Neutrophil (primary cell): Measurements from ENCODE around the gene C1QTNF1.

ENCODE experiments used
- H3K27ac ChIP-seq: fragments of 200-600 bp; sonication (generic); 2 replicates; pipeline ENCODE4 v1.5.1; 2016; ENCODE audit warnings: mild to moderate bottlenecking, moderate library complexity
- H3K27me3 ChIP-seq: fragments of 200-600 bp; sonication (generic); 2 replicates; pipeline ENCODE4 v1.6.0; 2016; ENCODE audit warnings: mild to moderate bottlenecking
- H3K36me3 ChIP-seq: fragments of 200-600 bp; sonication (generic); 2 replicates; pipeline ENCODE4 v1.5.1; 2017
- H3K4me1 ChIP-seq, 2 experiments: fragments of 200-600 bp in 1 of 2; sonication (generic) in 1 of 2; 1 replicate in 1 of 2; 2 replicates in 1 of 2; pipeline versions ENCODE4 v1.5.1 to v1.6.1; 2013 to 2016; ENCODE audit warnings: low read depth in 1 of 2, low read length in 1 of 2, mild to moderate bottlenecking in 1 of 2, moderate library complexity in 1 of 2; ENCODE audit not compliant: control insufficient read depth in 1 of 2, insufficient read depth in 1 of 2
- H3K4me3 ChIP-seq, 2 experiments: fragments of 200-600 bp in 1 of 2; sonication (generic) in 1 of 2; 1 replicate in 1 of 2; 2 replicates in 1 of 2; pipeline ENCODE4 v1.5.1; 2013 to 2016; ENCODE audit warnings: low read depth in 1 of 2, low read length in 1 of 2, mild to moderate bottlenecking in 1 of 2, moderate library complexity in 1 of 2
- H3K9me3 ChIP-seq: fragments of 200-600 bp; sonication (generic); 2 replicates; pipeline ENCODE4 v1.5.1; 2016
- TF ChIP-seq, protein P1 (sequence below): fragments of 200-600 bp; sonication (generic); IDR thresholded peaks from 2 replicates; pipeline ENCODE4 v1.5.1; 2016; ENCODE audit warnings: antibody characterized with exemption

The C1QTNF1 gene

DNA sequence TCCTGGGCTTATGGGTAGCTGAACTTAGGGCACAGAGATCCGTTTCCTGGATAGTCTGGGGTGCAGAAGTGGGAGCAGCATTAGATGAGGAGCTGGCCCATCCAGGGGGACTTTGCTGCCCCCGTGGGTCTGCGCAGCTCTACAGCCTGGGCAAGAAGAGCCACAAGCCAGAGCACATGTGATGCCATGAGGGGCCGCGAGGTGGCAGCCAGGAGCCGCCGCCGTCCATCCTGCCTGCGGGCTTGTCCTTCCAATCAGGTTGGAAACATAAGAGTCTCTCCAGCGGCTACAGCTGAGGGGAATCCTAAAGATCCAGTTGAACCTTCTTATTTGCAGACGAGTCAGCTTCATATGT, 21.9 kb downstream of the C1QTNF1 start:
- H3K36me3 ChIP-seq = no peaks in the 10 kb centered on the region
- H3K4me3 ChIP-seq = no peak overlapping the region
- no peaks in the 10 kb centered on the region for H3K9me3 ChIP-seq
- no peaks in the 10 kb centered on the region for H3K4me1 ChIP-seq
- TF ChIP-seq, protein P1, sequence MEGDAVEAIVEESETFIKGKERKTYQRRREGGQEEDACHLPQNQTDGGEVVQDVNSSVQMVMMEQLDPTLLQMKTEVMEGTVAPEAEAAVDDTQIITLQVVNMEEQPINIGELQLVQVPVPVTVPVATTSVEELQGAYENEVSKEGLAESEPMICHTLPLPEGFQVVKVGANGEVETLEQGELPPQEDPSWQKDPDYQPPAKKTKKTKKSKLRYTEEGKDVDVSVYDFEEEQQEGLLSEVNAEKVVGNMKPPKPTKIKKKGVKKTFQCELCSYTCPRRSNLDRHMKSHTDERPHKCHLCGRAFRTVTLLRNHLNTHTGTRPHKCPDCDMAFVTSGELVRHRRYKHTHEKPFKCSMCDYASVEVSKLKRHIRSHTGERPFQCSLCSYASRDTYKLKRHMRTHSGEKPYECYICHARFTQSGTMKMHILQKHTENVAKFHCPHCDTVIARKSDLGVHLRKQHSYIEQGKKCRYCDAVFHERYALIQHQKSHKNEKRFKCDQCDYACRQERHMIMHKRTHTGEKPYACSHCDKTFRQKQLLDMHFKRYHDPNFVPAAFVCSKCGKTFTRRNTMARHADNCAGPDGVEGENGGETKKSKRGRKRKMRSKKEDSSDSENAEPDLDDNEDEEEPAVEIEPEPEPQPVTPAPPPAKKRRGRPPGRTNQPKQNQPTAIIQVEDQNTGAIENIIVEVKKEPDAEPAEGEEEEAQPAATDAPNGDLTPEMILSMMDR = peak; percentile 79
- H3K27me3 ChIP-seq = peaks cover 30% of the 10 kb centered on the region
- no peak overlapping the region for H3K27ac ChIP-seq

DNA sequence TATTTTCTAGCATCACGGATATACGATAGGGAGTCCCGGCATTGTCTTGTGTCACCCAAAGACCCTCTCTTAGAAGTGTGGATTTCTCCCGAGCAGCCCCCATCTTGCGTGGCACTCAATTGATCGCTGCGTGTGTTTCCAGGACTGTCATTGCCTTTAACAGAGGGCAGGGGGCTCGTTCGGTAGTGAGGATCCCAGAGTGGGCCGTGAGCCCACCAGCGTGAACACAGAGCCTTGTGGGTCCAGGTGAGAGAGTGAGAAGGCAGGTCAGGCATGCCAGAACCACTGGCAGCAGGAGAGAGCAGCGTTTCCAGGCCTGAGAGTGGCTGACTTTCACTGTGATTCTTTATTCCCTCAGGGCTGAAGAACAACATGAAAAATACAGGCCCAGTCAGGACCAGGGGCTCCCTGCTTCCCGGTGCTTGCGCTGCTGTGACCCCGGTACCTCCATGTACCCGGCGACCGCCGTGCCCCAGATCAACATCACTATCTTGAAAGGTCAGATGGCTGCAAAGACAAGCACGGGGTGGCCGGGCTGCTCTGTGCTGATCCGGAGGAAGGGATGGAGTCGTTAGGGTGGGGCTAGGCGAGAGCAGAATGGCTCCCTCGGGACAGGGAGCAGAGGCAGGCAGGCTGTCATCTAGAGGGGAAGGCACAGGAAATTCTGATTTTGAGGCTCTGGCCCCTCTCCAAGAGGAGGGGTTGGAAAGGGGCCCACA, 22.4 kb downstream of the C1QTNF1 start:
- H3K36me3 ChIP-seq = no peaks in the 10 kb centered on the region
- peaks cover 30% of the 10 kb centered on the region for H3K27me3 ChIP-seq
- no peak overlapping the region for H3K4me3 ChIP-seq
- H3K4me1 ChIP-seq = no peaks in the 10 kb centered on the region
- TF ChIP-seq, protein P1 = no peak
- no peak overlapping the region for H3K27ac ChIP-seq
- H3K9me3 ChIP-seq = no peaks in the 10 kb centered on the region

DNA sequence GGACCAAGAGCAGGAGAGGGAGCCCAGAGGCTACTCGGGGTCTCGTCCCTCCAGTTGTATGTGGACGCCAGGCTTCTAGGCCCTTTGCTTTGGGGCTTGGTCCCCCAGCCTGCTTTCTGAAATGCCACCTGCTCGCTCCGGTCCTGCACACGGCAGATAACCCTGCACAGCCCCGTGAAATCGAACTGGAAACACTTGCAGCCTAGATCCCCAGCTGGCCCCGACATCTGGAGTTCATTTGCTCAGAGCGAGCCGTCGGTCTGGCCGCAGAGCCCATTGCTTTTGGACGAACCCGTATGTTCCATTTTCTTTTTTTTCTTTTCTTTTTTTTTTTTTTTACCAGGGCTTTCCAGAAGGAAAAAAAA, 22.9 kb downstream of the C1QTNF1 start:
- H3K4me1 ChIP-seq = no peaks in the 10 kb centered on the region
- no peak overlapping the region for H3K4me3 ChIP-seq
- TF ChIP-seq, protein P1 = no peak
- H3K36me3 ChIP-seq = no peaks in the 10 kb centered on the region
- peaks cover 30% of the 10 kb centered on the region for H3K27me3 ChIP-seq
- no peak overlapping the region for H3K27ac ChIP-seq
- H3K9me3 ChIP-seq = no peaks in the 10 kb centered on the region

DNA sequence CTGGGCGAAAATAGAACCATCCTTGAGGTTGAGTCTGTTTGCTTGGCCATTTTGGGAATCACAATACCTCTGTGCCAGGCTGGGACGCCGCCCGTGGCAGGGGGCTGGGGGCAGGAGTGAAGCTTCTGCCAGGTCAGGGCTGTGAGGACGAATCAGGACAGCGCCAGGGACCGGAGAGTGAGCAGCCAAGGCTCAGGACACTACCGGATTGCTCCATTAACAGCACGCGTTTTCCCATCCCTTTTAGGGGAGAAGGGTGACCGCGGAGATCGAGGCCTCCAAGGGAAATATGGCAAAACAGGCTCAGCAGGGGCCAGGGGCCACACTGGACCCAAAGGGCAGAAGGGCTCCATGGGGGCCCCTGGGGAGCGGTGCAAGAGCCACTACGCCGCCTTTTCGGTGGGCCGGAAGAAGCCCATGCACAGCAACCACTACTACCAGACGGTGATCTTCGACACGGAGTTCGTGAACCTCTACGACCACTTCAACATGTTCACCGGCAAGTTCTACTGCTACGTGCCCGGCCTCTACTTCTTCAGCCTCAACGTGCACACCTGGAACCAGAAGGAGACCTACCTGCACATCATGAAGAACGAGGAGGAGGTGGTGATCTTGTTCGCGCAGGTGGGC, 23.4 kb downstream of the C1QTNF1 start:
- no peaks in the 10 kb centered on the region for H3K4me1 ChIP-seq

GRCh38 chr17:79047923-79048825, 24.2 kb downstream of the C1QTNF1 start:
- Histone ChIP-seq H3K4me1 (no peaks in the 10 kb centered on the region), H3K9me3 (no peaks in the 10 kb centered on the region), H3K36me3 (no peaks in the 10 kb centered on the region), H3K27me3 (peaks cover 30% of the 10 kb centered on the region), H3K4me3 (no peak overlapping the region), H3K27ac (no peak overlapping the region)
- TF ChIP-seq, protein P1 = no peak

More for the DNA sequence above, 23.4 kb downstream of the C1QTNF1 start:
- Histone ChIP-seq H3K27me3 (peaks cover 30% of the 10 kb centered on the region), H3K36me3 (no peaks in the 10 kb centered on the region), H3K27ac (no peak overlapping the region), H3K4me3 (no peak overlapping the region), H3K9me3 (no peaks in the 10 kb centered on the region)
- TF ChIP-seq, protein P1 = no peak
